ENCODE measurements around the gene SLC24A3.

The SLC24A3 gene

GRCh38 chr20:19368351-19368750 is 155.9 kb downstream of the SLC24A3 start:
- no peak for TF ChIP-seq CTCF (IDR thresholded peaks at IDR 0.05; ENCODE audit: borderline replicate concordance, control extremely low read depth, extremely low read depth, insufficient read depth, missing control alignments)
- in situ Hi-C loops (cut with MboI; ENCODE audit: low sequenced_read_pairs, unreplicated experiment), result no loop called here
- no peak for DNase-seq (ENCODE audit: low spot score)

- DNase-seq (ENCODE audit: low spot score), result no peak
- in situ Hi-C loops (cut with MboI; ENCODE audit: low sequenced_read_pairs, unreplicated experiment), result no loop called here
- TF ChIP-seq CTCF (IDR thresholded peaks at IDR 0.05; ENCODE audit: borderline replicate concordance, control extremely low read depth, extremely low read depth, insufficient read depth, missing control alignments), result no peak
Measured at GRCh38 chr20:19370076-19371075, 157.9 kb downstream of the SLC24A3 start.

GRCh38 chr20:19371112-19371511 is 158.7 kb downstream of the SLC24A3 start:
- TF ChIP-seq CTCF (IDR thresholded peaks at IDR 0.05; ENCODE audit: borderline replicate concordance, control extremely low read depth, extremely low read depth, insufficient read depth, missing control alignments), result no peak
- in situ Hi-C loops (cut with MboI; ENCODE audit: low sequenced_read_pairs, unreplicated experiment), result no loop called here
- no peak for DNase-seq (ENCODE audit: low spot score)

- in situ Hi-C loops (cut with MboI; ENCODE audit: low sequenced_read_pairs, unreplicated experiment), result no loop called here
Measured at GRCh38 chr20:19374216-19374615, 161.8 kb downstream of the SLC24A3 start.

GRCh38 chr20:19375395-19375794 is 163.0 kb downstream of the SLC24A3 start:
- DNase-seq (ENCODE audit: low spot score), result no peak
- in situ Hi-C loops (cut with MboI; ENCODE audit: low sequenced_read_pairs, unreplicated experiment), result no loop called here
- no peak for TF ChIP-seq CTCF (IDR thresholded peaks at IDR 0.05; ENCODE audit: borderline replicate concordance, control extremely low read depth, extremely low read depth, insufficient read depth, missing control alignments)

More at GRCh38 chr20:19374216-19374615, 161.8 kb downstream of the SLC24A3 start:
- no peak for TF ChIP-seq CTCF (IDR thresholded peaks at IDR 0.05; ENCODE audit: borderline replicate concordance, control extremely low read depth, extremely low read depth, insufficient read depth, missing control alignments)
- no peak for DNase-seq (ENCODE audit: low spot score)

- TF ChIP-seq CTCF (IDR thresholded peaks at IDR 0.05; ENCODE audit: borderline replicate concordance, control extremely low read depth, extremely low read depth, insufficient read depth, missing control alignments), result no peak
- in situ Hi-C loops (cut with MboI; ENCODE audit: low sequenced_read_pairs, unreplicated experiment), result no loop called here
Measured at GRCh38 chr20:19375801-19376200, 163.4 kb downstream of the SLC24A3 start.

More at GRCh38 chr20:19375801-19376200, 163.4 kb downstream of the SLC24A3 start:
- DNase-seq (ENCODE audit: low spot score), result no peak
